Measurements from ENCODE around the gene ZNF787.

DNA sequence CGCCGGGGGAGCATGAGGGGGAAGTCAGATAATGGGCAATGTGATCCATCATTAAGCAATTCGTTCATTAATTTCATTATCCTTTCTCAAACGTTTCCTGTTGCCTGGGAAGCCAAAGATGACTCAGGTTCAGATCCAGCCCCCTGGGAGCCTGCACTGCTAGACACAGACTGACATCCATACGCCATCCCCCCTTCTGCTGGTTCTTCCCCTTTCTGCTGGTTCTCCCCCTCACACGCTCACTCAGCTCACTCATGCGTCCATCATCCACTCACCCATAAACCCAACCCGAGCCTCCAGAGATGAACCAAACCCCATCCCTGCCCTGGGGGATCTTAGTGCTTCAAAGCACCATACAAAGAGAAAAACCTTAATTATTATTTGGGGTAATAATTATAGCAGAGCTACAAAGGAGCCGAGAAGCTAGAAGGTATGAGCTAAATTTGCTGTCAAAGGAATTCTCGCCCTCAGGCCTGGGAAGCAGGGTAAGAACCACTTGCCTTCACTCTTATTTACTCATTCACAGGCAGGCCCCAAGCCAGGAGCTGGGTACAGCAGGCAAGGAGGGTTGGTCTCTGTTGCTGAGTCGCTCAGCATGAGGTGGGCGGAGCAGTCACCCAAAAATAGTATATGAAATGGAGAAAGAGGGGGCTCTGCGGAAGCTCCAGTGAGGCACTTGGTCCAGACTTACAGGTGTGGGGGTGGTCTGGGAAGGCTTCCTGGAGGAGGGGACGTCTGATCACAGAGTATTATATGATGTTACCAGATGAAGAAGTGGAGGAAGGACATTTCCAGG lies 13.0 kb upstream of the ZNF787 start:
- TF ChIP-seq POLR2A (IDR thresholded peaks at IDR 0.05) (no peak), CTCF (IDR thresholded peaks at IDR 0.05) (no peak)

Measured in thyroid gland (tissue), 4 donors.